GM23338 (cell line): ENCODE data around the gene UGT1A7. TPM values are rescaled to one million over a fixed set of nuclear protein-coding genes. Genes with fewer than 3 reads are reported as not detected.

ENCODE experiments used
- ATAC-seq: fragments of 200-7000 bp; cut with Tn5 transposase; 3 replicates; pipeline ENCODE4 v1.9.1; 2020
- DNase-seq: peaks from one replicate; pipeline ENCODE4 v3.0.0-alpha.2; 2015; ENCODE audit warnings: low spot score
- H2AFZ ChIP-seq: fragments of 200-600 bp; sonication (generic); 2 replicates; pipeline ENCODE4 v1.8.0; 2016; ENCODE audit warnings: antibody characterized with exemption, mild to moderate bottlenecking, moderate library complexity
- H3F3A ChIP-seq: fragments of 200-600 bp; sonication (generic); replicated peaks from 2 replicates; pipeline ENCODE4 v1.8.0; 2017; ENCODE audit warnings: antibody characterized with exemption, mixed run types, low read depth
- H3K27ac ChIP-seq: fragments of 200-600 bp; sonication (generic); 2 replicates; pipeline ENCODE4 v1.6.1; 2016; ENCODE audit warnings: low read depth
- H3K27me3 ChIP-seq: fragments of 200-600 bp; sonication (generic); 2 replicates; pipeline ENCODE4 v1.8.0; 2016; ENCODE audit warnings: mild to moderate bottlenecking, mixed run types, moderate library complexity; ENCODE audit not compliant: insufficient read depth
- H3K36me3 ChIP-seq: fragments of 200-600 bp; sonication (generic); 2 replicates; pipeline ENCODE4 v1.8.0; 2016; ENCODE audit warnings: mild to moderate bottlenecking; ENCODE audit not compliant: insufficient read depth
- H3K4me1 ChIP-seq: fragments of 200-600 bp; sonication (generic); 2 replicates; pipeline ENCODE4 v1.8.0; 2016; ENCODE audit warnings: mild to moderate bottlenecking, moderate library complexity; ENCODE audit not compliant: insufficient read depth
- H3K4me2 ChIP-seq: fragments of 200-600 bp; sonication (generic); 2 replicates; pipeline ENCODE4 v1.7.1; 2017; ENCODE audit warnings: mixed run types
- H3K4me3 ChIP-seq: fragments of 200-600 bp; sonication (generic); 2 replicates; pipeline ENCODE4 v1.6.1; 2016; ENCODE audit warnings: mixed run types
- H3K79me2 ChIP-seq: fragments of 200-600 bp; sonication (generic); replicated peaks from 2 replicates; pipeline ENCODE4 v1.8.0; 2017; ENCODE audit warnings: mild to moderate bottlenecking; ENCODE audit not compliant: insufficient read depth
- H3K9me2 ChIP-seq: fragments of 200-600 bp; sonication (generic); 2 replicates; pipeline ENCODE4 v1.8.0; 2017; ENCODE audit not compliant: insufficient read depth
- H4K20me1 ChIP-seq: fragments of 200-600 bp; sonication (generic); replicated peaks from 2 replicates; pipeline ENCODE4 v1.8.0; 2017; ENCODE audit warnings: mild to moderate bottlenecking; ENCODE audit not compliant: insufficient read depth
- H3K27ac Mint-ChIP-seq: 2 replicates; pipeline ENCODE4 v1.8.0; 2020; ENCODE audit warnings: inconsistent platforms, mild to moderate bottlenecking, moderate library complexity, mixed read lengths
- H3K27me3 Mint-ChIP-seq: 3 replicates; pipeline ENCODE4 v1.8.0; 2022; ENCODE audit warnings: low read depth, mild to moderate bottlenecking, moderate library complexity, mixed read lengths, inconsistent platforms; ENCODE audit not compliant: insufficient read depth, poor library complexity
- H3K36me3 Mint-ChIP-seq: 3 replicates; pipeline ENCODE4 v1.8.0; 2021; ENCODE audit warnings: low read depth, mild to moderate bottlenecking, inconsistent platforms, moderate library complexity, mixed read lengths
- H3K4me1 Mint-ChIP-seq: 3 replicates; pipeline ENCODE4 v1.8.0; 2020; ENCODE audit warnings: mild to moderate bottlenecking, inconsistent platforms, mixed read lengths
- H3K4me3 Mint-ChIP-seq: 3 replicates; pipeline ENCODE4 v1.8.0; 2021; ENCODE audit warnings: moderate library complexity, mild to moderate bottlenecking, inconsistent platforms, mixed read lengths
- H3K9me3 Mint-ChIP-seq: 3 replicates; pipeline ENCODE4 v1.8.0; 2020; ENCODE audit warnings: moderate library complexity, mild to moderate bottlenecking, inconsistent platforms, mixed read lengths
- CTCF ChIP-seq, 2 experiments: fragments of 200-600 bp in 1 of 2; sonication (generic) in 1 of 2; conservative IDR thresholded peaks; 2 replicates each; pipeline versions ENCODE4 v1.5.1 to v1.6.1; 2016 to 2017; ENCODE audit warnings: antibody characterized with exemption in 2 of 2, low read depth in 2 of 2, mild to moderate bottlenecking in 2 of 2, moderate library complexity in 1 of 2
- ETS1 ChIP-seq: IDR thresholded peaks from 2 replicates; pipeline ENCODE4 v1.6.1; 2016; ENCODE audit warnings: antibody characterized with exemption
- EZH2 ChIP-seq: fragments of 200-600 bp; sonication (generic); IDR thresholded peaks from one replicate; pipeline ENCODE4 v1.8.0; 2017; ENCODE audit warnings: antibody characterized with exemption, mild to moderate bottlenecking, low read depth; ENCODE audit not compliant: unreplicated experiment
- EZH2phosphoT487 ChIP-seq: fragments of 200-600 bp; sonication (generic); IDR thresholded peaks from one replicate; pipeline ENCODE4 v1.8.1; 2018; ENCODE audit warnings: antibody characterized with exemption; ENCODE audit not compliant: unreplicated experiment
- JUNB ChIP-seq: IDR thresholded peaks from one replicate; pipeline ENCODE4 v1.6.1; 2016; ENCODE audit warnings: antibody characterized with exemption; ENCODE audit not compliant: unreplicated experiment
- NANOG ChIP-seq: IDR thresholded peaks from 2 replicates; pipeline ENCODE4 v1.6.1; 2016; ENCODE audit warnings: antibody characterized with exemption, borderline replicate concordance
- POLR2AphosphoS5 ChIP-seq: IDR thresholded peaks from 2 replicates; pipeline ENCODE4 v1.6.1; 2016; ENCODE audit warnings: antibody characterized with exemption, low read depth
- ZNF331 ChIP-seq: fragments of 250-450 bp; sonication (Bioruptor Pico); IDR thresholded peaks from 2 replicates; pipeline ENCODE4 v1.5.0; 2020; ENCODE audit warnings: low read depth, mild to moderate bottlenecking, moderate library complexity
- ZNF462 ChIP-seq: fragments of 250-450 bp; sonication (Bioruptor Pico); IDR thresholded peaks from 2 replicates; pipeline ENCODE4 v1.5.0; 2020; ENCODE audit warnings: mild to moderate bottlenecking, moderate library complexity
- polyA plus RNA-seq: library from polyadenylated mRNA; unstranded; fragments of >200 nt; fragmentation: Nextera tagmentation; extraction: Ambion mirVana; gene quantifications from 2 replicates; pipeline ENCODE4 v1.2.1, GENCODE V29; 2016
- total RNA-seq: library from RNA; depleted of rRNA; stranded (reverse); fragments of >200 nt; shearing (Covaris generic); gene quantifications from 2 replicates; pipeline ENCODE4 v1.2.3, GENCODE V29; 2014

The UGT1A7 gene
- total and polyA plus RNA-seq, 2 experiments from 2014 or later, result not detected

- no peaks in the 10 kb centered on the region; the same call in 1 of the 2 replicates for H3K4me1 ChIP-seq
- Mint-ChIP-seq H3K9me3 (peaks cover 4% of the 10 kb centered on the region; the same call in 2 of the 3 replicates), H3K27me3 (no peaks in the 10 kb centered on the region), H3K4me3 (no peak within 1 kb of the TSS), H3K4me1 (peaks cover 6% of the 10 kb centered on the region; the same call in 2 of the 3 replicates), H3K27ac (no peak within 1 kb of the TSS), H3K36me3 (no peaks in the 10 kb centered on the region)
- no peak for DNase-seq
- no peaks in the 10 kb centered on the region for H4K20me1 ChIP-seq
- TF ChIP-seq ETS1 (no peak), POLR2AphosphoS5 (no peak), CTCF (conservative IDR thresholded peaks at IDR 0.05; ENCODE audit: low read depth in 2 of 2) (0 out of 4 replicates have a peak, but pooled peaks of 1 of the 2 experiments have one; percentile 0)
- no peak within 1 kb of the TSS for H3K4me3 ChIP-seq
- H2AFZ ChIP-seq, result no peak within 1 kb of the TSS
- H3K4me2 ChIP-seq, result no peak within 1 kb of the TSS
- no peaks in the 10 kb centered on the region for H3K9me2 ChIP-seq
- H3K27ac ChIP-seq, result no peak within 1 kb of the TSS
- H3K27me3 ChIP-seq, result no peaks in the 10 kb centered on the region
- no peaks in the 10 kb centered on the region for H3K36me3 ChIP-seq
- H3K79me2 ChIP-seq, result no peaks in the 10 kb centered on the region
- no peaks in the 10 kb centered on the region for H3F3A ChIP-seq
- no peak for ATAC-seq
These were observed 10.2 kb upstream of the UGT1A7 start, which contains the start of gene UGT1A9 for GRCh38 chr2:233671290-233672161. TSS of gene UGT1A9 (plus strand) at chr2:233671898. CDS start at chr2:233671935, 37 bp downstream.

GRCh38 chr2:233672886-233673285, 8.8 kb upstream of the UGT1A7 start:
- DNase-seq (no peak), ATAC-seq (no peak)
- no peaks in the 10 kb centered on the region for H4K20me1 ChIP-seq
- Mint-ChIP-seq H3K27me3 (no peaks in the 10 kb centered on the region), H3K4me1 (peaks cover 6% of the 10 kb centered on the region; the same call in 2 of the 3 replicates), H3K36me3 (no peaks in the 10 kb centered on the region), H3K27ac (no peak overlapping the region), H3K9me3 (peaks cover 4% of the 10 kb centered on the region; the same call in 2 of the 3 replicates), H3K4me3 (no peak overlapping the region)
- H3K36me3 ChIP-seq, result no peaks in the 10 kb centered on the region
- H3K4me2 ChIP-seq, result no peak overlapping the region
- no peaks in the 10 kb centered on the region for H3K27me3 ChIP-seq
- no peaks in the 10 kb centered on the region for H3K9me2 ChIP-seq
- H3F3A ChIP-seq, result no peaks in the 10 kb centered on the region
- no peak overlapping the region for H3K4me3 ChIP-seq
- H3K4me1 ChIP-seq, result no peaks in the 10 kb centered on the region; the same call in 1 of the 2 replicates
- no peak overlapping the region for H2AFZ ChIP-seq
- no peaks in the 10 kb centered on the region for H3K79me2 ChIP-seq
- H3K27ac ChIP-seq, result no peak overlapping the region
- no peak for TF ChIP-seq POLR2AphosphoS5
- TF ChIP-seq JUNB, result no peak
- TF ChIP-seq ZNF462, result no peak
- TF ChIP-seq NANOG, result no peak
- TF ChIP-seq EZH2phosphoT487, result no peak
- TF ChIP-seq EZH2, result no peak
- TF ChIP-seq ETS1, result no peak
- TF ChIP-seq ZNF331, result no peak
